Heart right ventricle (tissue), 16 donors: ENCODE data around the gene NOTUM. TPM values are rescaled to one million over a fixed set of nuclear protein-coding genes. Genes with fewer than 3 reads are reported as not detected.
A peak's percentile ranks its signal among the peaks of the same experiment; 100 is the strongest.

Source experiments
- ATAC-seq, 8 donors: fragments of 200-7000 bp; cut with Tn5 transposase; one replicate each; pipeline ENCODE4 v1.9.1; 2020; ENCODE audit warnings: mild to moderate bottlenecking in 8 of 8, moderate library complexity in 8 of 8, moderate number of reproducible peaks in 1 of 8
- DNase-seq, 2 donors: peaks; one replicate each; pipeline ENCODE4 v3.0.0-alpha.2; 2020
- H3K27ac ChIP-seq, 10 donors: fragments of 200-600 bp; sonication (generic) in 2 of 10; one replicate each; pipeline versions ENCODE4 v1.5.0 to v1.8.0; 2020 to 2022; ENCODE audit warnings: mild to moderate bottlenecking in 3 of 10
- H3K27me3 ChIP-seq, 7 donors: fragments of 200-600 bp; one replicate each; pipeline ENCODE4 v1.8.0; 2021 to 2022; ENCODE audit warnings: mild to moderate bottlenecking in 2 of 7
- H3K36me3 ChIP-seq, 9 donors: fragments of 200-600 bp; sonication (generic) in 1 of 9; one replicate each; pipeline versions ENCODE4 v1.5.0 to v1.8.0; 2020 to 2022; ENCODE audit warnings: mild to moderate bottlenecking in 2 of 9
- H3K4me1 ChIP-seq, 9 donors: fragments of 200-600 bp; sonication (generic) in 1 of 9; one replicate each; pipeline versions ENCODE4 v1.5.0 to v1.8.0; 2020 to 2022; ENCODE audit warnings: mild to moderate bottlenecking in 4 of 9
- H3K4me3 ChIP-seq, 10 donors: fragments of 200-600 bp; sonication (generic) in 2 of 10; one replicate each; pipeline versions ENCODE4 v1.5.0 to v1.8.0; 2020 to 2022; ENCODE audit warnings: mild to moderate bottlenecking in 7 of 10, moderate library complexity in 2 of 10
- H3K9me3 ChIP-seq, 11 donors: fragments of 200-600 bp in 10 of 11; sonication (generic) in 2 of 11; one replicate each; pipeline versions ENCODE4 v1.5.0 to v1.8.0; 2013 to 2022; ENCODE audit warnings: mild to moderate bottlenecking in 2 of 11, control low read depth in 1 of 11, moderate library complexity in 1 of 11
- CTCF ChIP-seq, 9 donors: fragments of 200-600 bp; sonication (generic) in 2 of 9; IDR thresholded peaks; one replicate each; pipeline versions ENCODE4 v1.5.0 to v1.8.0; 2021 to 2022; ENCODE audit warnings: antibody characterized with exemption in 9 of 9, mild to moderate bottlenecking in 5 of 9, moderate library complexity in 1 of 9
- WGBS, 2 donors: extraction: QIAGEN DNeasy Blood & Tissue Kit; methylation state at CpG; one replicate each; pipeline ENCODE4 v1.1.7; 2013; ENCODE audit warnings: inconsistent platforms in 1 of 2; 5-methylcytosine and 5-hydroxymethylcytosine counted together
- intact Hi-C, 10 donors: fragments of 100-400 bp; cut with DNase I; formaldehyde crosslinking; loops; one replicate each; pipeline versions ENCODE4 v1.11.1 to v1.14.2; 2022
- polyA plus RNA-seq, 2 donors: library from polyadenylated mRNA; stranded (reverse); fragments of 200-250 nt; gene quantifications; one replicate each; pipeline ENCODE4 v1.2.3, GENCODE V29; 2013
- total RNA-seq, 10 donors: library from RNA; stranded (reverse); fragmentation: NEBNext Ultra II Directional in 3 of 10; extraction: Animal tissue kit (Norgen Biotek cat#: 25700) in 3 of 10; gene quantifications; one replicate each; pipeline versions ENCODE4 v1.2.1 to v1.2.4, GENCODE V29; 2021 to 2023
- donor health status: Arrhythmogenic right ventricular cardiomyopathy.
- donor health status: ischemic (EF 13 %, LVEDD 7.1; RV severe dilation, severe dysfunction).
- donor health status: healthy with polysubstance abuse.
- donor health status: DM: no; HTN: yes; CAD: no.
- donor health status: DM: no; HTN: no; CAD: no.
- donor health status: ischemic (EF 25% LVEDD 6.9; RV normal size, moderate dysfunction).
- donor health status: ischemic (EF 25% LVEDD 5.7; RV mildly dilated, moderate dysfunction).
- donor health status: healthy.
- donor health status: DM: yes; HTN: yes; CAD: no.
- donor health status: Ischemic cardiomyopathy.
- donor health status: ischemic (EF 35%, LVEDD 5.7; RV mildly dilated, moderate dysfunction).
- donor health status: nonischemic (EF 11% LVEDD 7.7; RV severe dilation, severe dysfunction).
- donor health status: DM: yes; HTN: yes; CAD: no.
- donor health status: PGD.
- donor health status: ischemic (EF 29% LVEDD 5.4; RV normal size, mild dysfunction).
- donor health status: nonischemic (EF 23%, LVEDD 6.1; RV moderate dilation, normal function).

Gene NOTUM
- total and polyA plus RNA-seq, 12 donors: 0.22 to 1.5 (median 0.65) TPM; not detected in 5

- Histone ChIP-seq H3K27me3 (no peaks in the 10 kb centered on the region), H3K9me3 (peaks cover 0 to 2% (median 0%) of the 10 kb centered on the region in 11 donors), H3K36me3 (peaks cover 0 to 40% (median 0%) of the 10 kb centered on the region in 9 donors), H3K27ac (peak overlapping the region in 1 of 10 donors; percentile 94), H3K4me1 (peaks cover 4 to 24% (median 16%) of the 10 kb centered on the region in 9 donors), H3K4me3 (peak overlapping the region in 9 of 10 donors; percentile 74 to 91 (median 82))
- TF ChIP-seq CTCF (IDR thresholded peaks at IDR 0.05): no peak
- intact Hi-C loops: no loop called here
- DNase-seq: no peak
- ATAC-seq: peak in 1 of 8 donors; percentile 14
- 92 to 93% methylated on average over 27 of the region's 27 CpGs for WGBS, 2 donors
Observed at GRCh38 chr17:81978524-81979298, 17.7 kb upstream of the NOTUM start.

GRCh38 chr17:81977211-81977808 lies 16.3 kb upstream of the NOTUM start, which contains the start of gene ASPSCR1:
TSS of gene ASPSCR1 (plus strand) at chr17:81977629. CDS start at chr17:81977647, 18 bp downstream.
- Histone ChIP-seq H3K9me3 (peaks cover 0 to 10% (median 0%) of the 10 kb centered on the region in 11 donors), H3K36me3 (peaks cover 0 to 30% (median 0%) of the 10 kb centered on the region in 9 donors), H3K4me3 (peak within 1 kb of the TSS; percentile 74 to 91 (median 84)), H3K4me1 (peaks cover 4 to 24% (median 16%) of the 10 kb centered on the region in 9 donors), H3K27me3 (peaks cover 0 to 3% (median 0%) of the 10 kb centered on the region in 7 donors), H3K27ac (peak within 1 kb of the TSS; percentile 73 to 98 (median 94))
- DNase-seq: peak; percentile 90 to 94
- peak; percentile 95 to 99 (median 98) for ATAC-seq
- TF ChIP-seq CTCF (IDR thresholded peaks at IDR 0.05): peak in 1 of 9 donors; percentile 6
- 0% methylated on average over 59 to 73 of the region's 76 CpGs for WGBS, 2 donors
- intact Hi-C loops: no loop called here

- intact Hi-C loops: no loop called here
- H3K36me3 ChIP-seq: peaks cover 0 to 23% (median 0%) of the 10 kb centered on the region in 9 donors
- DNase-seq (peak in 1 of 2 donors; percentile 34), ATAC-seq (peak in 6 of 8 donors; percentile 8 to 55 (median 20))
- peaks cover 0 to 10% (median 0%) of the 10 kb centered on the region in 11 donors for H3K9me3 ChIP-seq
- H3K27ac ChIP-seq: peak overlapping the region in 9 of 10 donors; percentile 85 to 98 (median 94)
- peak overlapping the region; percentile 74 to 91 (median 84) for H3K4me3 ChIP-seq
- H3K4me1 ChIP-seq: peaks cover 4 to 24% (median 16%) of the 10 kb centered on the region in 9 donors
- H3K27me3 ChIP-seq: peaks cover 0 to 11% (median 0%) of the 10 kb centered on the region in 7 donors
- WGBS, 2 donors: 19 to 26% methylated on average over 30 of the region's 30 CpGs
- no peak for TF ChIP-seq CTCF (IDR thresholded peaks at IDR 0.05)
Observed at GRCh38 chr17:81976332-81977210, 15.6 kb upstream of the NOTUM start.
